Measurements from ENCODE around the gene S100A5.
"Not testable (repeated sequence)": the region's sequence is repeated elsewhere in the genome, so short reads cannot be mapped to it uniquely, and the experiment has no call there.

The S100A5 gene

DNA sequence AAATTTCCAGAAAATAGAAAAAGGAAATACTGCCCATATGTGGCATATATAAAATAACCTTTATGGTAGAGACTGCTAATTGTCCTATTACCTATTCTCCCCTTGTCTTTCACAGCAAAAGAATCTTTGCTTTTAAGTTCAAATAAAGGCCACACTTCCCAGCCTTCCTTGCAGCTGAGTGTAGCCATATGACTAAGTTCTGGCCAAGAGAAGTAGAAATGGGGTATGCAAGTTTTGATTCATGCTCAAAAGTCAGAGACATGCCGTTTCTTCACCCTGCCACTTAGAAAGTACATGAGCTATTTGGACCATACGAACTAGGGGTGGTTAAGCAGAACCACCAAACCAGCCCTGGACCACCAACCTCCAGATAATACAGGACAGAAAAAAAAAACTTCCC is 43.2 kb upstream of the S100A5 start:
- TF ChIP-seq, protein P1, sequence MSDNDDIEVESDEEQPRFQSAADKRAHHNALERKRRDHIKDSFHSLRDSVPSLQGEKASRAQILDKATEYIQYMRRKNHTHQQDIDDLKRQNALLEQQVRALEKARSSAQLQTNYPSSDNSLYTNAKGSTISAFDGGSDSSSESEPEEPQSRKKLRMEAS (IDR thresholded peaks at IDR 0.05; ENCODE audit: low read depth, low read length) = no peak
- no peak for TF ChIP-seq MYC (IDR thresholded peaks at IDR 0.05; ENCODE audit: low read depth, low read length)
- TF ChIP-seq, protein P2, sequence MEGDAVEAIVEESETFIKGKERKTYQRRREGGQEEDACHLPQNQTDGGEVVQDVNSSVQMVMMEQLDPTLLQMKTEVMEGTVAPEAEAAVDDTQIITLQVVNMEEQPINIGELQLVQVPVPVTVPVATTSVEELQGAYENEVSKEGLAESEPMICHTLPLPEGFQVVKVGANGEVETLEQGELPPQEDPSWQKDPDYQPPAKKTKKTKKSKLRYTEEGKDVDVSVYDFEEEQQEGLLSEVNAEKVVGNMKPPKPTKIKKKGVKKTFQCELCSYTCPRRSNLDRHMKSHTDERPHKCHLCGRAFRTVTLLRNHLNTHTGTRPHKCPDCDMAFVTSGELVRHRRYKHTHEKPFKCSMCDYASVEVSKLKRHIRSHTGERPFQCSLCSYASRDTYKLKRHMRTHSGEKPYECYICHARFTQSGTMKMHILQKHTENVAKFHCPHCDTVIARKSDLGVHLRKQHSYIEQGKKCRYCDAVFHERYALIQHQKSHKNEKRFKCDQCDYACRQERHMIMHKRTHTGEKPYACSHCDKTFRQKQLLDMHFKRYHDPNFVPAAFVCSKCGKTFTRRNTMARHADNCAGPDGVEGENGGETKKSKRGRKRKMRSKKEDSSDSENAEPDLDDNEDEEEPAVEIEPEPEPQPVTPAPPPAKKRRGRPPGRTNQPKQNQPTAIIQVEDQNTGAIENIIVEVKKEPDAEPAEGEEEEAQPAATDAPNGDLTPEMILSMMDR (IDR thresholded peaks at IDR 0.05; ENCODE audit: low read depth, low read length) = no peak
- no peak for TF ChIP-seq POLR2A (IDR thresholded peaks at IDR 0.05; ENCODE audit: extremely low read depth, insufficient read length)
- no peak for DNase-seq (ENCODE audit: low read depth)
- H3K4me3 ChIP-seq (ENCODE audit: low read depth, low read length) = no peak overlapping the region

DNA sequence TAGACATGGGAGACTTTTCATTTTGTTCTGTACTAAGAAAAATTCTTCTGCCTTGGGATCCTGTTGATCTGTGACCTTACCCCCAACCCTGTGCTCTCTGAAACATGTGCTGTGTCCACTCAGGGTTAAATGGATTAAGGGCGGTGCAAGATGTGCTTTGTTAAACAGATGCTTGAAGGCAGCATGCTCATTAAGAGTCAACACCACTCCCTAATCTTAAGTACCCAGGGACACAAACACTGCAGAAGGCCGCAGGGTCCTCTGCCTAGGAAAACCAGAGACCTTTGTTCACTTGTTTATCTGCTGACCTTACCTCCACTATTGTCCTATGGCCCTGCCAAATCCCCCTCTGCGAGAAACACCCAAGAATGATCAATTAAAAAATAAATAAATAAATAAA is 42.8 kb upstream of the S100A5 start:
- not testable (repeated sequence) for DNase-seq (ENCODE audit: low read depth); H3K4me3 ChIP-seq (ENCODE audit: low read depth, low read length)

DNA sequence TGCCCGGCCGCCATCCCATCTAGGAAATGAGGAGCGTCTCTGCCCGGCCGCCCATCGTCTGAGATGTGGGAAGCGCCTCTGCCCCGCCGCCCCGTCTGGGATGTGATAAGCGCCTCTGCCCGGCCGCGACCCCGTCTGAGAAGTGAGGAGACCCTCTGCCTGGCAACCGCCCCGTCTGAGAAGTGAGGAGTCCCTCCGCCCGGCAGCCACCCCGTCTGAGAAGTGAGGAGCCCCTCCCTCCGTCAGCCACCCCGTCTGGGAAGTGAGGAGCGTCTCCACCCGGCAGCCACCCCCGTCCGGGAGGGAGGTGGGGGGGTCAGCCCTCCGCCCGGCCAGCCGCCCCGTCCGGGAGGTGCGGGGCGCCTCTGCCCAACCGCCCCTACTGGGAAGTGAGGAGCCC is 42.1 kb upstream of the S100A5 start:
- not testable (repeated sequence) for DNase-seq (ENCODE audit: low read depth); H3K4me3 ChIP-seq (ENCODE audit: low read depth, low read length)

DNA sequence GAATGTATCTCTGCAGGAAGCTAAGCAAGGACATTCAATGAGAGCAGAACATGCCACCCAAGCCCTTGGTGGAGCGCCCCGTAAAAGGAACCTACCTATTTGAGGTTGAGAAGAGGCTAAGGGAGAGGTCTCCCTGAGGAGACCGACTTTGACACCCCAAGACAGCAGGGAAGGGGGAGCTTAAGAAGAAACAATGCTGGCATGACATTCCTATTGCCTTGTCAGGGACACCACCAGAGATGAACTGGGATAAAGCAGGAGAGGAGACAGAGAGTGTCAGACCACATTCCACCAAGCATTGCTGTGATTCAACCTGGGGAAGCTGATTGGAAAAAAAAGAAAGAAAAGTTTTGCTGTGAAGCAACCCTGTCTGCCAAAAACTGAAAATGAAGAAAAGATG is 38.2 kb upstream of the S100A5 start:
- DNase-seq (ENCODE audit: low read depth) = no peak
- TF ChIP-seq MYC (IDR thresholded peaks at IDR 0.05; ENCODE audit: low read depth, low read length) (no peak), POLR2A (IDR thresholded peaks at IDR 0.05; ENCODE audit: extremely low read depth, insufficient read length) (no peak)
- TF ChIP-seq, protein P1 (IDR thresholded peaks at IDR 0.05; ENCODE audit: low read depth, low read length) = no peak
- TF ChIP-seq, protein P2 (IDR thresholded peaks at IDR 0.05; ENCODE audit: low read depth, low read length) = no peak
- H3K4me3 ChIP-seq (ENCODE audit: low read depth, low read length) = no peak overlapping the region

- no peak overlapping the region for H3K4me3 ChIP-seq (ENCODE audit: low read depth, low read length)
- DNase-seq (ENCODE audit: low read depth) = no peak
- TF ChIP-seq MYC (IDR thresholded peaks at IDR 0.05; ENCODE audit: low read depth, low read length) (no peak), POLR2A (IDR thresholded peaks at IDR 0.05; ENCODE audit: extremely low read depth, insufficient read length) (no peak)
- TF ChIP-seq, protein P2 (IDR thresholded peaks at IDR 0.05; ENCODE audit: low read depth, low read length) = no peak
- TF ChIP-seq, protein P1 (IDR thresholded peaks at IDR 0.05; ENCODE audit: low read depth, low read length) = no peak
These were observed 37.8 kb upstream of the S100A5 start for GRCh38 chr1:153578490-153578889.

DNA sequence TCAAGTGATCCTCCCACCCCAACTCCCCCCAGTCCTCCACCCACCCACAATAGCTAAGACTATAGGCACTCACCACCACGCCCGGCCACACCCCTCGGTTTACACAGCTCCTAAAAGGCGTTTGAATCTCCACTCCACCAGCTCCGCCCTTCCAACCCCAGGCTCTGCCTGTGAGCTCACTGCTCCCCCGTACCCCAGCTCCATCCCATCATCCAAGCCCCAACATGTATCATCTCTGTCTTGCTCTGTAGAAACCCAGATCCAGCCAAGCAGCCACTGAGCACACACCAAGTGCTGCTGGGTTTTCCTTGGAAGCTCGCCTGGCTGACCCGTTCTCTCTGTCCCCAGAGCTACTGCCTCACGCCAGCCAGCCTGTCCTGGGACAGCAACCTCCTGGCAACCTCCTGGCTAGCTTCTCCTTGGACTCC is 36.9 kb upstream of the S100A5 start:
- DNase-seq (ENCODE audit: low read depth) = no peak
- H3K4me3 ChIP-seq (ENCODE audit: low read depth, low read length) = no peak overlapping the region
- TF ChIP-seq, protein P1 (IDR thresholded peaks at IDR 0.05; ENCODE audit: low read depth, low read length) = no peak
- no peak for TF ChIP-seq MYC (IDR thresholded peaks at IDR 0.05; ENCODE audit: low read depth, low read length)
- TF ChIP-seq, protein P2 (IDR thresholded peaks at IDR 0.05; ENCODE audit: low read depth, low read length) = no peak

DNA sequence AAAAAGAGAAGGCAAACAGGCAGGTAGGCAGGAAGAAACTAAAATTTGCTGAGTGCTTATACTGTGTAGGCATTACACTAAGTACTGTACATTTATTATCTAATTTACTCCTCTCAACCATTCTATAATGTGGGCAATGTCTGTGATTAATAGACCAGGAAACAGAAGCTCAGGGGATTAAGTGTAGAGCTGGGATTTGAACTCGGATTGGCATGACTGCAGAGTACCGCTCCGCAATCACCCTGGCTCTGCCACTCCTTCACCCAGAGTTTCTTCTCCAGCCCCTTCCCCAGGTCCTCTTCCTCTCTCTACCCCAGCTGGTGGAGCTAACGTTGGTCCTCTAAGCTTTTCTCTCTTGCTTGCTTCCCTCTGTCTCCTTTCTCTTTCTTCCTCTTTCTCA is 36.4 kb upstream of the S100A5 start:
- TF ChIP-seq, protein P1 (IDR thresholded peaks at IDR 0.05; ENCODE audit: low read depth, low read length) = no peak
- TF ChIP-seq, protein P2 (IDR thresholded peaks at IDR 0.05; ENCODE audit: low read depth, low read length) = no peak
- TF ChIP-seq MYC (IDR thresholded peaks at IDR 0.05; ENCODE audit: low read depth, low read length) (no peak), POLR2A (IDR thresholded peaks at IDR 0.05; ENCODE audit: extremely low read depth, insufficient read length) (no peak)

DNA sequence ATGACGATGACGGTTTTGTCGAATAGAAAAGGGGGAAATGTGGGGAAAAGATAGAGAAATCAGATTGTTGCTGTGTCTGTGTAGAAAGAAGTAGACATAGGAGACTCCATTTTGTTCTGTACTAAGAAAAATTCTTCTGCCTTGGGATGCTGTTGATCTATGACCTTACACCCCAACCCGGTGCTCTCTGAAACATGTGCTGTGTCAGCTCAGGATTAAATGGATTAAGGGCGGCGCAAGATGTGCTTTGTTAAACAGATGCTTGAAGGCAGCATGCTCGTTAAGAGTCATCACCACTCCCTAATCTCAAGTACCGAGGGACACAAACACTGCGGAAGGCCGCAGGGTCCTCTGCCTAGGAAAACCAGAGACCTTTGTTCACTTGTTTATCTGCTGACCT is 34.8 kb upstream of the S100A5 start:
- not testable (repeated sequence) for DNase-seq (ENCODE audit: low read depth); H3K4me3 ChIP-seq (ENCODE audit: low read depth, low read length)

More for the DNA sequence above, 36.4 kb upstream of the S100A5 start:
- H3K4me3 ChIP-seq (ENCODE audit: low read depth, low read length) = no peak overlapping the region
- peak; percentile 30 for DNase-seq (ENCODE audit: low read depth)

DNA sequence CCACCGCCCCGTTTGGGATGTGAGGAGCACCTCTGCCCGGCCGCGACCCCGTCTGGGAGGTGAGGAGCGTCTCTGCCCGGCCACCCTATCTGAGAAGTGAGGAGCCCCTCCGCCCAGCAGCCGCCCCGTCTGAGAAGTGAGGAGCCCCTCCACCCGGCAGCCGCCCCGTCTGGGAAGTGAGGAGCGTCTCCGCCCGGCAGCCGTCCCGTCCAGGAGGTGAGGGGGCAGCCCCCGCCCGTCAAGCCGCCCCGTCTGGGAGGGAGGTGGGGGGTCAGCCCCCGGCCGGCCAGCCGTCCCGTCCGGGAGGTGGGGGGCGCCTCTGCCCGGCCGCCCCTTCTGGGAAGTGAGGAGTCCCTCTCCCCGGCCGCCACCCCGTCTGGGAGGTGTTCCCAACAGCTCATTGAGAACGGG is 34.4 kb upstream of the S100A5 start:
- H3K4me3 ChIP-seq (ENCODE audit: low read depth, low read length); DNase-seq (ENCODE audit: low read depth): not testable (repeated sequence)

Measured in NB4 (cell line).